NK-92 (cell line): ENCODE measurements around the gene SLC16A14.
"Not testable (repeated sequence)": the region's sequence is repeated elsewhere in the genome, so short reads cannot be mapped to it uniquely, and the experiment has no call there.

Experiments
- DNase-seq: peaks from one replicate; lab custom pipeline; 2025; ENCODE audit not compliant: unreplicated experiment; lab: John Stamatoyannopoulos, UW

SLC16A14 gene, protein sequence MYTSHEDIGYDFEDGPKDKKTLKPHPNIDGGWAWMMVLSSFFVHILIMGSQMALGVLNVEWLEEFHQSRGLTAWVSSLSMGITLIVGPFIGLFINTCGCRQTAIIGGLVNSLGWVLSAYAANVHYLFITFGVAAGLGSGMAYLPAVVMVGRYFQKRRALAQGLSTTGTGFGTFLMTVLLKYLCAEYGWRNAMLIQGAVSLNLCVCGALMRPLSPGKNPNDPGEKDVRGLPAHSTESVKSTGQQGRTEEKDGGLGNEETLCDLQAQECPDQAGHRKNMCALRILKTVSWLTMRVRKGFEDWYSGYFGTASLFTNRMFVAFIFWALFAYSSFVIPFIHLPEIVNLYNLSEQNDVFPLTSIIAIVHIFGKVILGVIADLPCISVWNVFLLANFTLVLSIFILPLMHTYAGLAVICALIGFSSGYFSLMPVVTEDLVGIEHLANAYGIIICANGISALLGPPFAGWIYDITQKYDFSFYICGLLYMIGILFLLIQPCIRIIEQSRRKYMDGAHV

DNA sequence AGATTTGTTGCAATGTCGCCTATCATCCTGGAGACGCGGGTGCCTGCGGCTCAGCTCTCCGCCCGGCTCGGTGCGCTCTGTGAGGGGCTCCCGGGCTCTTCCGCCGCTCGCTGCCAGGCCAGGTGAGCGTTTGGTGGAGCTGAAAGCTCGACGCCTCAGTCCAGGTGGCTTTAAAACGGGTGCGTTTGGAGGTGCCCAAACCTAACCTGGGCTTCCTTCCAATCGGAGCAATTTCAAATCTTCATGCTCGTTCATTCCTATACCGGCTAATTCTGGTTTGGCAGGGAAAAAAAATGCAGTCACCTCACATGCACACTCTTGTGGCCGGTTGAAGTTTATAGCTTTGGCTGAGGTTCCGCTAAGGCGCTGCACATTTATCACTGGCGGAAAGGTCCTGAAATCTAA lies at the start of gene SLC16A14:
Gene SLC16A14, minus strand, starts transcription at position 274 of the 405 bp plus-strand sequence. CDS start 9,572 bp downstream, outside the sequence.
- DNase-seq, result no peak

- DNase-seq, result no peak
Observed at GRCh38 chr2:230106771-230107170, 38.0 kb upstream of the SLC16A14 start.

GRCh38 chr2:230101967-230102366 lies 33.2 kb upstream of the SLC16A14 start:
- DNase-seq, result not testable (repeated sequence)

DNA sequence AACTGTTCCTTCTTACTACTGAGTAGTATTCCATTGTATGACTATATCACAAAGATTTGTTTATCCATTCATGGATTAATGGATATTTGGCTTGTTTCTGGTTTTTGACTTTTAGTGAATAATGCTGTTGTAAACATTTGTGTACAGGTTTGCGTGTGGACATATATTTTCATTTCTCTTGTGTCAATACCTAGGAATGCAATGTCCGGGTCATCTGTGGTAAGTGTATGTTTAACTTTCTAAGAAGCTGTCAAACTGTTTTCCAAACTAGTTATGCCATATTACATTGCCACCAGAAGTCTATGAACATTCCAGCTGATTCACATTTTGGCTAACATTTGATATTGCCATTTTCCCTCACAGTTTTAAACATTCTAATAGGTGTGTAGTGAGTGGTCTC lies 29.1 kb upstream of the SLC16A14 start:
- DNase-seq, result no peak

DNA sequence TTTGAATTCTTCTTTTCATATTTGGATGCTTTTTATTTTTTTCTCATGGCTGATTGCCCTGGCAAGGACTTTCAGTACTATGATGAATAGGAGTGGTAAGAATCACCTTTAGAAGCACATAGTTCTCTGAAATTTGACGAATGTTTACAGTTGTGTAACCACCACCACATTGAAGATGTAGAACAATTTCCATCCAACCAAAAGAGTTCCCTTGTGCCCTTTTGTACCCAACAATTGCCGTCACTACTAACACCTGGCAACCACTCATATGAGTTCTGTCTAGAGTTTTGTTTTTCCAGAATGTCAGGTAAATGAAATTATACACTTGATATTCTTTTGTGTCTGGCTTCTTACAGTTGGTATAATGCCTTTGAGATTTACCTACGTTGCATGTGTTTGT lies 28.7 kb upstream of the SLC16A14 start:
- DNase-seq, result no peak

DNA sequence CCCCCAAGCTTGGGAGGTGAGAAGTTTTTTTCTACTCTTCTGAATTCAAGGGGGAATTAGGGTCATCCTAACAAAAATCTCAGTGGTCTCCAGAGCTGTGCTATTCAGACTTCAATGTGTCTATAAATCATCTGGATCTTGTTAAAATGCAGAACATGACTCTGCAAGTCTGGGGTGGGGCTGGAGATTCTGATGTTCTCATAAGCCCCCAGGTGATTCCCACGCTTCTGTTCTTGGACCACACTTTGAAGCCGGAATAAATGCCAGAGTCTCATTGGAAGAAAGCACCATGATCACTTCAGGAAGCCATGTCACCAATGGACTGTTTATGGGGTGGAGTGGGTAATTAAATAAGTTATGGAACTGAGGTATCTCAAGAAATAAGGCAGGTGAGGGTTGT lies 22.2 kb upstream of the SLC16A14 start:
- DNase-seq, result no peak

- no peak for DNase-seq
Observed at GRCh38 chr2:230085201-230085600, 16.5 kb upstream of the SLC16A14 start.

- no peak for DNase-seq
Observed at GRCh38 chr2:230077851-230078547, 9.3 kb upstream of the SLC16A14 start.

DNA sequence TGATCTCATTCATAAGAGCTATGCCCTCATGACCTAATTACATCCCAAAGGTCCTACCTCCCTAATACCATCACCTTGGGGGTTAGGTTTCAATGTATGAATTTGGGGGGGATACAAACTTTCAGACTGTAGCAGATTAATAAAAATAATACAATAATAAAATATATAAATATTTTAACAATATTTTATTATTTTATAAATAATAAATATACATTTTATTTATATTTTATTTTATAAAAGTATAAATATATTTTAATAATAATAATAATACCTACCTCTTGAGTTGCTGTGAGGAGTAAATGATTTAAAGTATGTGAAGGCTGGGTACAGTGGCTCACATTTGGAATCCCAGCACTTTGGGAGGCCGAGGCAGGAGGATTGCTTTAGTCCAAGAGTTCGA lies 8.1 kb upstream of the SLC16A14 start:
- DNase-seq, result no peak

GRCh38 chr2:230075988-230076631 lies 7.4 kb upstream of the SLC16A14 start:
- no peak for DNase-seq

DNA sequence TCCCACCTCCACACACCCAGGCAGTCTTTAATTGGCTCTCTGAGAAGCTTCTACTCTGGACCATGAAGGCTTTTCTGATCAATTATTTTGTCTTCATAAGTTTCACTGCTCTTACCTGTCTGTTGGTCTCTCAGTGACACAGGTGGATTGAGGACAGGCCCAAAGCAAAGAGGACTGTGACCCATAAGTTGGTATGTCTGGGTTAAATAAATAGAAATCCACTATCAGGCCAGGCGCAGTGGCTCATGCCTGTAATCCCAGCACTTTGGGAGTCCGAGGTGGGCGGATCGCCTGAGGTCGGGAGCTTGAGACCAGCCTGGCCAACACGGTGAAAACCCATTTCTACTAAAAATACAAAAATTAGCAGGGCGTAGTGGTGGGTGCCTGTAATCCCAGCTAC lies 2.7 kb upstream of the SLC16A14 start:
- no peak for DNase-seq

DNA sequence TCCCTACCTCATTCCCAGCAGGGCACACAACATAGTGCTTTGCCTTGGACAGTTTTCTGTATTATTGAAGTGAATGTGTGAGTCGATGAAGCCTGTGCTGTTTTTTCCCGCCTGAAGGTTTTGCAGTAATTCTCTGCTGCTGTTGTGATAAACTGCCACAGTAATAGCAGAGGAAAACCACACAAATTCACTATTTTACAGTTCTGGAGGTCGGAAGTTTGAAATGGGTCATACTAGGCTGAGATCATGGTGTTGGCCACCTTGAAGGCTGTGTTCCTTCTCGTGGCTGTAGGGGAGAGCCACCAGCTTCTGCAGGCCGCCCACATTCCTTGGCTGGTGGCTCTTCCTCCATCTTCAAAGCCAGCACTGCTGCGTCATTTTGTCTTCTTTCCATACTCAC lies 678 bp upstream of the SLC16A14 start:
- no peak for DNase-seq

- DNase-seq, result no peak
Observed at GRCh38 chr2:230068016-230068650, 591 bp downstream of the SLC16A14 start.

DNA sequence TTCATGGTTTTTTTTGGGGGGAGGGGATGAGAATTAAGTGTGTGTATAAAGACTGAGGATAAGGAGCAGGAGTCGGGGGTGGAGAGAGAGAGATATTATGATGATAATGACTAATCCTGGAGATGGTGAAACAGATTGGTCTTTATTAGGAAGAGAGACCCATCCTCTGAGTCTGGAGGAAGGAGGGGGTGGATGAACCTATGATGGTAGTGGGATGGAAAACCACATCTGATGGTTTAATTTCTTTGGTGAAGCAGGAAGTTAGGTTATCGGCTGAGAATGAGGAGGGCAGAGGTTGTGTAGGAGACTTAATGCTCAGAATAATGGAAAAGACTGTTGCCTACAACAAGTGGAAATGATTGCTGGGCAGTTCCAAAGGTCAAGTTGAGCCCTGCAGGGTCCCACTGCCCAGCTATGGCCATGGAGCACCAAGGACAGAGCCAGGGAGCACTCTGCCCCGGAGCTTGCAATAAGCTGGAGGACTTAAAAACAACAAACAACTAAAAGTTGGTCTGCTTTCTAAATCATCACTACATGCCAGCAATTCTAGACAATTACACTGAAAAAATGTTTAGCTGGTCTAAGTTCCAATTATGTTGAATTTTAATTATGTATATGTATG lies 7.9 kb downstream of the SLC16A14 start:
- DNase-seq, result no peak

GRCh38 chr2:230053753-230054478 lies 14.8 kb downstream of the SLC16A14 start:
- no peak for DNase-seq

GRCh38 chr2:230052299-230052698 lies 16.4 kb downstream of the SLC16A14 start:
- DNase-seq, result no peak

DNA sequence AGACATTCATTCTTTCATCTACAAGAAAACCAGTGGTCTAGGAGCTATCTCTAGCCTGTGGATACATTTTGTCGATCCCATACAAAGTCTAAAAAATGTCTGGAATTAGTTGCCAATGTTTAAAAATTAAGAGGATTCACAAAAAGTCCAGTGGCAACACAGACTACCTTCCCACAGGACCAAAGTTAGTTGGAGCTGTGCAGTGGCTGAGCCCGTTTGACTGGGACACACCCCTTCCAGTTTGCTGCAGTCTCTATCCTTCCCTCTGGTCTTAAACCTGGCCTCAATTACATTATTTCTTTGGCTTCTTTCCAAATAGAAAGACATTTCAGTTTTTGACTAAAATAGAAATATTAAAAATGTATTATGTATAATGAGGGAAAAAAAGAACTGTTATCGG lies 18.6 kb downstream of the SLC16A14 start:
- DNase-seq, result no peak

DNA sequence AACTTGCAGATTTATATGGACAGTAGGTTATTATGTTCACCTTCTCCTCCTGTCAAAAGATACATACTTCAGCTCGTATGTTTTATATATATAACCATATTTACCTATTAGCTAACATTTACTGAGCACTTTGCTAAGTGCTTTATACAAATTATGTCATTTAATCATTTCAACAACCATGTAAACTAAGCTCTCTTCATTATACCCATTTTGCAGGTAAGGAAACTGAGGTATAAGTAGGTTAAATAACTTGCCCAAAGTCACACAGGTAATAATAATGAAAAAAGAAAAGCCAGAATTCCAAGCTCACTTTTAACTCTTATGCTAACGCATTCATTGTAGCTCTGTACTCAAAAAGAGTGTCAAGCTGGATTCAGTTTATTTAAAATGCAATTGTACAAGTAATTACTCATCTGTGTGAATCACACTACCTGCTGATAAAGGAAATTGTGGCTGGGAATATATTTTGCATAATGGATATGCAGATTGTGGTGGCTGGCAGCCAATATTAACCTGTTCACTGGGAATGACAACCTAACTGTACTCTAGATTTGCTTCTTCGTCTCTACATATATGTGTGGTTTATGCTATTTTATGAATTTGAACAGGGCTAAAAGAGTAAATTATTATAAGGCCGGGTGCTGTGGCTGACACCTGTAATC lies 20.6 kb downstream of the SLC16A14 start:
- no peak for DNase-seq

- no peak for DNase-seq
Observed at GRCh38 chr2:230046491-230046890, 22.2 kb downstream of the SLC16A14 start.

GRCh38 chr2:230043461-230043860 lies 25.3 kb downstream of the SLC16A14 start:
- DNase-seq, result no peak
